ENCODE data around the gene SPANXA1. TPM values are rescaled to one million over a fixed set of nuclear protein-coding genes. Genes with fewer than 3 reads are reported as not detected.

SPANXA1 gene
- total RNA-seq, 1 experiment from 2014 or later = not detected

Other genes starting within 250 kb of the SPANXA1 start
- gene SPANXA2, start 5.0 kb upstream of the SPANXA1 start, total RNA-seq (2022) = not detected in 2 replicates
- not detected in 2 replicates for gene SPANXD, start 114.0 kb upstream of the SPANXA1 start, total RNA-seq (2022)

Measured in MCF 10A (cell line).